GM13977 (cell line): Measurements from ENCODE around the gene VEZT.
"Not testable (repeated sequence)": the region's sequence is repeated elsewhere in the genome, so short reads cannot be mapped to it uniquely, and the experiment has no call there.

ENCODE experiments used
- DNase-seq: peaks from one replicate; pipeline ENCODE4 v3.0.0; 2012; ENCODE audit warnings: low spot score
- in situ Hi-C: fragments of 300-500 bp; cut with MboI; formaldehyde crosslinking; loops from one replicate; pipeline ENCODE4 v1.12.0; 2022; ENCODE audit warnings: low sequenced_read_pairs, low pct_unique_long_range_greater_than_20kb, mixed read lengths, inconsistent platforms; ENCODE audit not compliant: unreplicated experiment
- TF ChIP-seq, protein P1 (sequence below): IDR thresholded peaks from 2 replicates; pipeline ENCODE4 v1.5.1; 2012; ENCODE audit warnings: mild to moderate bottlenecking, control low read depth; ENCODE audit not compliant: insufficient read depth; ENCODE audit errors: extremely low read depth, missing control alignments

VEZT gene

DNA sequence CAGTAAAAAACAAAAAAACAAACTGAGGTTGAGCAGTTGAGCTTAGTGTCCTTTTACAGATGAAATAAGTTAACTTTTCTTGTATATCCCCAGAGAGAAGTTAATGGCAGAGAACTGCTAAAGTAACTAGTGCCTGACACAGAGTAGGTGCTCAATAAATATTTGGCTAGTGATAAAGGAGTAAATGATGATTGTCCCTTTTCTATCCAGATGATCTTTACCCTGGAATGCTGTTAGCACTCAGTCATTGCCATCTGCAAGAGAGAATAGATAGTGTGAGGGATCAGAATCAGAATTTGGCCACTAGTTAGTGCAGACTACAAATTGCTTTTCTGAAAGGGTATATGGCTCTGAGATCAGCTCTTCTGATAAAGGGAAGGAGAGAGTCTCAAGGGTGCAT, 21.6 kb downstream of the VEZT start:
- DNase-seq = no peak
- in situ Hi-C loops = no loop called here
- TF ChIP-seq, protein P1, sequence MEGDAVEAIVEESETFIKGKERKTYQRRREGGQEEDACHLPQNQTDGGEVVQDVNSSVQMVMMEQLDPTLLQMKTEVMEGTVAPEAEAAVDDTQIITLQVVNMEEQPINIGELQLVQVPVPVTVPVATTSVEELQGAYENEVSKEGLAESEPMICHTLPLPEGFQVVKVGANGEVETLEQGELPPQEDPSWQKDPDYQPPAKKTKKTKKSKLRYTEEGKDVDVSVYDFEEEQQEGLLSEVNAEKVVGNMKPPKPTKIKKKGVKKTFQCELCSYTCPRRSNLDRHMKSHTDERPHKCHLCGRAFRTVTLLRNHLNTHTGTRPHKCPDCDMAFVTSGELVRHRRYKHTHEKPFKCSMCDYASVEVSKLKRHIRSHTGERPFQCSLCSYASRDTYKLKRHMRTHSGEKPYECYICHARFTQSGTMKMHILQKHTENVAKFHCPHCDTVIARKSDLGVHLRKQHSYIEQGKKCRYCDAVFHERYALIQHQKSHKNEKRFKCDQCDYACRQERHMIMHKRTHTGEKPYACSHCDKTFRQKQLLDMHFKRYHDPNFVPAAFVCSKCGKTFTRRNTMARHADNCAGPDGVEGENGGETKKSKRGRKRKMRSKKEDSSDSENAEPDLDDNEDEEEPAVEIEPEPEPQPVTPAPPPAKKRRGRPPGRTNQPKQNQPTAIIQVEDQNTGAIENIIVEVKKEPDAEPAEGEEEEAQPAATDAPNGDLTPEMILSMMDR = no peak

DNA sequence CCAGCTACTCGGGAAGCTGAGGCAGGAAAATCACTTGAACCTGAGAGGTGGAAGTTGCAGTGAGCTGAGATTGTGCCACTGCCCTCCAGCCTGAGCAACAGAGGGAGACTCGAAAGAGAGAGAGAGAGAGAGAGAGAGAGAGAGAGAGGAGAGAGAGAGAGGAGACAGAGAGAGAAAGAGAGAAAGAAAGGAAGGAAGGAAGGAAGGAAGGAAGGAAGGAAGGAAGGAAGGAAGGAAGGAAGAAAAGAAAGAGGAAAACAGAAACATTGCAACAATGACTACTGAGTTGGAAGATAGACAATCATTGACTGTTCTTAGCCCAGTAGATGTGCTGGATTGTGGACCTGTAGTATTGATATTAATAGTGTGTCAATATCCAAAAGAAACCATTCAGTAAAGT, 22.2 kb downstream of the VEZT start:
- DNase-seq, in situ Hi-C loops: not testable (repeated sequence)

DNA sequence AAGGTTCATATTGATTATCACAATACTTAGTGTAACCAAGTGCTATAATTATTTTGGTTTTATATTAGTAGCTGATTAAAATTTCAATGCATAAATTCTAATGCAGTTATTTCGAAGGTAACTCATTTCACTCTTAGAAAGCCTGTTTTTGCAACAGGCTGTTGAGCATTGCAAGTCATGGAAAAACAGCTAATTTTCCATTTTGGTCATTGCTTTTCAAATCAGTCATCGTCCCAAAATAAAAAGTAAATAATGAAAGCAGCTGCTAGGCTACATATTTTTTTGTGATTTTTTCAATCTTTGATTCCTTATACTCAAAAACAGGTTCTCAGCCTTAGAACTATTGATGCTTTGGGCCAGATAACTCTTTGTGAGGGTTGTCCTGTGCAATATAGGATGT, 22.9 kb downstream of the VEZT start:
- no peak for DNase-seq
- in situ Hi-C loops = no loop called here
- TF ChIP-seq, protein P1 = no peak

DNA sequence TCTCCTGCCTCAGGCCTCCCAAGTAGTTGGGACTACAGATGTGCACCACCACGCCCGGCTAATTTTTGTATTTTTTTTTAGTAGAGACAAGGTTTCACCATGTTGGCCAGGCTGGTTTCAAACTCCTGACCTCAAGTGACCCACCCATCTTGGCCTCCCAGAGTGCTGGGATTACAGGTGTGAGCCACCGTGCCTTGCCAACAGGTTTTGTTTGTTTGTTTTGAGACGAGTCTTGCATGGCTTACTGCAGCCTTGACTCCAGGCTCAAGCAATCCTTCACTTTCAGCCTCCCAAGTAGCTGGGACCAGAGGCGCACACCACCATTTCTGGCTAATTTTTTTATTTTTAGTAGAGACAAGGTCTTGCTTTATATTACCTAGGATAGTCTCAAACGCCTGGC, 23.5 kb downstream of the VEZT start:
- in situ Hi-C loops, DNase-seq: not testable (repeated sequence)

DNA sequence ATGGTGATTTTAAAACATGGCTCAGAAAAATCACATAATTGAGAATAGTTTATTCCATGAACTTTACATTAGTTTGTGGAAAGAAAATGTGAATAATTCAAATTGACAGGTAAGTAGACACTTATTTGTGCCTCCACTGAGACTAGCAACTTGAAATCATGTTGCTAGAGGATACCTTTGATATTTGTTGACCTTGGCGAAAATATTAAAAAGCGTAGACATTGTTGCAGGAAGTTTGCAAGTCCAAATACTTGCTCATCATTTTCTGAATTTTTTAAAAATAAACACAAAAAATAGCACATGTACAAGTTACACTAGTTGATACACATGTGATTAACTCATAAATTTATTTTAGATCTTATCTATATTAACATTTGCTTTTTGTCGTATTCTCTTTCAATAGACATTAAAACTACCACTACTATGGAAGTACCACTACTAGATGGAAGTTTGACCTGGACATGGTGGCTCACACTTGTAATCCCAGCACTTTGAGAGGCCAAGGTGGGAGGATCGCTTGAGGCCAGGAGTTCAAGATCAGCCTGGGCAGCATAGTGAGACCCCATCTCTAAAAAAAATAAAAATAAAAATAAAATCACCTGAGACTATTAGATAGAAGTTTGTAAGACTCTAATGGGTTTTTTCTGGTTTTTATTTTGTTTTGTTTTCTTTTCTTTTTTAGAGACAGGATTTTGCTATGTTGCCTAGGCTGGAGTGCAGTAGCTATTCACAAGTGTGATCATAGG, 24.3 kb downstream of the VEZT start:
- in situ Hi-C loops = no loop called here
- DNase-seq = no peak
- TF ChIP-seq, protein P1 = no peak

DNA sequence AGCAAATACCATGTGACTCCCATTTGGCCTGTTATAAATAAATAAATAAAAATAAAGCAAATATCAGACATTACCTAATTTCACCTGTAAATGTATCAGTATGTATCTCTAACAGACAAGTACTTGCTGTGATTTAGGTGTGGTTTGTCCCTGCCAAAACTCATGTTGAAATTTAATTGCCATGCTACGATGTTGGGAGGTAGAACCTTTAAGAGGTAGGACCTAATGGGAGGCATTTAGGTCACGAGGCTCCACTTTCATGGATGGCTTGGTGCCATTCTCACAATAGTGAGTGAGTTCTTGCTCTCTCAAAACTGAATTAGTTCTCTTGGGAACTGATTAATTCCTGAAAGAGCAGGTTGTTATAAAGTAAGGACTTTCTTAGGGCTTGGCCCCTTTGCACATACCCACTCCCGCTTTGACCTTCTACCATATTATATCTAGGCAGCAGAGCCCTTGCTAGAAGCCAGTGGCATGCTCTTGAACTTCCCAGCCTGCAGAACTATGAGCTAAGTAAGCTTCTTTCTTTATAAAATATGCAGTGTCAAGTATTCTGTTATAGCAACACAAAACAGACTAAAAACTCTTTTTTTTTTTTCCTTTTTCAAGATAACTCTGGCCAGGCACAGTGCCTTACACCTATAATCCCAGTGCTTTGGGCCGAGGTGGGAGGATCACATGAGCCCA, 26.0 kb downstream of the VEZT start:
- in situ Hi-C loops = no loop called here
- no peak for DNase-seq
- TF ChIP-seq, protein P1 = no peak

DNA sequence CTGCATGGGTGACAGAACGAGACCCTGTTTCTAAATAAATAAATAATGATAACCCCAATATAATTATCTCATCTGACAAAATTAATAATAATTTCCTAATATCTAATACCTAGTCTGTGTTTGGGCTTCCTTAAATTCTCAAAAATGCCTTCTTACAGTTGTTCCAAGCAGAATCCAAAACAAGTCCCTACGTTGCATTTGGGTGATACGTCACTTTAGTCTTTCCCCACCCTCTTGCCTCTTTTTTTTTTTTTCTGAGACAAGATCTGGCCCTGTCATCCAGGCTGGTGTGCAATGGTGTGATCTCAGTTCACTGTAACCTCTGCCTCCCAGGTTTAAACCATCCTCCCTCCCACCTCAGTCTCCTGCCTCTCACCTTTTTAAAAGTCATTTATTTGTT, 26.7 kb downstream of the VEZT start:
- DNase-seq = no peak
- TF ChIP-seq, protein P1 = no peak
- in situ Hi-C loops = no loop called here

DNA sequence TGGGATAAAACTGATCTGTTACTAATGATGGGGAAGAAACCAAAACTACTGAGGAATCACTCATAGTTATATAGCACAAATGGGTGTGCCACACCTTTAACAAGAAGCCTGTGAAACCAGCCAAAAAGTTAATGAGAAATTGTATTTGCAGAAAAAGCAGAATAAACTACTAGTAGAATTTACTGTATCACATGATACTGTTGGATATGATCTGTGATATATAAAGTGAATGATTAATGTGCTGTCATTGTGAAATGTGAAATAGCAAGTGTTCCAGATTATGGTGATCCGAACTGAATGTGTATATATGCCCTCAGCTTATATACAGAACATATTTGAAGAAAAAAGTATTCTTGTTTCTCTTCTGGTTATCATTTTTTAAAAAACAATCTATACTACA, 30.5 kb downstream of the VEZT start:
- in situ Hi-C loops = no loop called here
- TF ChIP-seq, protein P1 = no peak
- no peak for DNase-seq
